HepG2 (cell line): ENCODE data around the gene NUAK1.

Experiments
- KAT7 ChIP-seq: IDR thresholded peaks from 2 replicates; pipeline ENCODE4 v1.6.1; 2018; ENCODE audit warnings: borderline replicate concordance, missing compliant biosample characterization
- POLR2A ChIP-seq, 2 experiments: IDR thresholded peaks; 2 replicates each; pipeline ENCODE4 v1.6.1; 2011; ENCODE audit warnings: low read depth in 2 of 2, low read length in 2 of 2, mild to moderate bottlenecking in 1 of 2, moderate library complexity in 1 of 2; ENCODE audit not compliant: insufficient read depth in 1 of 2
- YY1 ChIP-seq: IDR thresholded peaks from 2 replicates; pipeline ENCODE4 v1.6.1; 2011; ENCODE audit warnings: low read length, low read depth, moderate library complexity, mild to moderate bottlenecking; ENCODE audit not compliant: insufficient read depth, insufficient replicate concordance
- ZZZ3 ChIP-seq: sonication (generic); formaldehyde crosslinking; IDR thresholded peaks from 2 replicates; pipeline ENCODE4 v1.4.0; 2020; ENCODE audit warnings: missing genetic modification reagents, mild to moderate bottlenecking, borderline replicate concordance

- TF ChIP-seq ZZZ3 (CRISPR knock-in tag) (no peak), YY1 (no peak), POLR2A (IDR thresholded peaks at IDR 0.05; ENCODE audit: insufficient read depth in 1 of 2, low read depth in 2 of 2, low read length in 2 of 2) (no peak), KAT7 (CRISPR knock-in tag) (no peak)
These were observed 104.4 kb downstream of the NUAK1 start for GRCh38 chr12:106034316-106034715.
